GM18909 (cell line): Measurements from ENCODE around the gene ECSIT.

Experiments used
- ATAC-seq: cut with Tn5 transposase; IDR thresholded peaks from one replicate; pipeline ENCODE4 v1.9.1; 2021; ENCODE audit warnings: mild to moderate bottlenecking; ENCODE audit not compliant: unreplicated experiment, poor library complexity

Gene ECSIT

DNA sequence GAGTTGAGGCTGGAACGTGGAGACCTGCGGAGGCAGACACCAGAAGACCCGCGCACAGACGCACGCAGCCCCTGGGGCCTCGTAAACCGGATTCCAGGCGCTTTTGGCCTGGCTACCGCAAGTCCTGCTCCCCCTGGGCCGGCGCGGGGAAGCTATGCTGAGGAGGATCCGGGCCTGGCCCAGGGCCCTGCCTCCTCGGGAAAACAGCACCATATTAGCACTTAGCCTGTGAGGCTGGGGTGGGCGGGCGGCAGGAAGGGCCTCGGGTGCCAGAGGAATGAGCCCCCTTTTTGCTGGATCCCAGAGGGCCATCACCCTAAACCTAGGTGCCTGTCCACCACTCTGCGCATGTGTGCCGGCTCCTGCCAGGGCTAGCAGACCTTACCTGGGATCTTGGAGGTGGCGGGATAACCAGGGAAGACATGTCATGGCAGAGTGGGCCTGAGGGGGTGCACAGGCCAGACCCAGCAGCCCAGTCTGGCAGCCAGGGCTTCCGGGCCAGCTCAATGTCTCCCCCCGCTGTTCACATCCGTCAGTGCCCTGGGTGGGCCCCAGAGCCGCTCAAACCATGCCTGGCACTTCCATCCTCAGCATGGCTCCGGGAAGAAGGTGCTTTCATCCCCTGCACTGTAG, 22.8 kb upstream of the ECSIT start:
- no peak for ATAC-seq

DNA sequence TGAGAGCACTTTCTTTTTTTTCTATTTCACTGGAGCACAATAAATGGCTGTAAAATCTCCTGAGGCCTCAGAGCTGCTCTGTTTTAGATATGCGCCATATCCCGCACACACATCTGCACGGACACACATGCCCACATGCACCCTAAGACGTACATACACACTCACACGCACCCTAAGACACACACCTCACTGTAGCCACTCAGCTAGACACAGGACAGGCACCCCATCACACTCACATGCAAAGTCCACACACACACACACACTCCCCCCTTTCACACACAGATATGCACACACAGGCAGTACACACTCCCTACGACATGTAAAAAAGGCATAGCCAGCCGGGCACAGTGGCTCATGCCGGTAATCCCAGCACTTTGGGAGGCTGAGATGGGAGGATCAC, 21.3 kb upstream of the ECSIT start:
- no peak for ATAC-seq

DNA sequence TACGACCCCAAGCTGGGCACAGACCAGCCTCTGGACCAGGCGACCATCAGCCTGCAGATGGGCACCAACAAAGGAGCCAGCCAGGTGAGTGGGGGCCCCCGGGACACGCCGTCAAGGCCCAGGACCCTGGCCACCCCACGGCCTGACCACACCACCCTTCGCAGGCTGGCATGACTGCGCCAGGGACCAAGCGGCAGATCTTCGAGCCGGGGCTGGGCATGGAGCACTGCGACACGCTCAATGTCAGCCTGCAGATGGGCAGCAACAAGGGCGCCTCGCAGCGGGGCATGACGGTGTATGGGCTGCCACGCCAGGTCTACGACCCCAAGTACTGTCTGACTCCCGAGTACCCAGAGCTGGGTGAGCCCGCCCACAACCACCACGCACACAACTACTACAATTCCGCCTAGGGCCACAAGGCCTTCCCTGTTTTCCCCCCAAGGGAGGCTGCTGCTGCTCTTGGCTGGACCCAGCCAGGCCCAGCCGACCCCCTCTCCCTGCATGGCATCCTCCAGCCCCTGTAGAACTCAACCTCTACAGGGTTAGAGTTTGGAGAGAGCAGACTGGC, 20.5 kb upstream of the ECSIT start:
- ATAC-seq: no peak

DNA sequence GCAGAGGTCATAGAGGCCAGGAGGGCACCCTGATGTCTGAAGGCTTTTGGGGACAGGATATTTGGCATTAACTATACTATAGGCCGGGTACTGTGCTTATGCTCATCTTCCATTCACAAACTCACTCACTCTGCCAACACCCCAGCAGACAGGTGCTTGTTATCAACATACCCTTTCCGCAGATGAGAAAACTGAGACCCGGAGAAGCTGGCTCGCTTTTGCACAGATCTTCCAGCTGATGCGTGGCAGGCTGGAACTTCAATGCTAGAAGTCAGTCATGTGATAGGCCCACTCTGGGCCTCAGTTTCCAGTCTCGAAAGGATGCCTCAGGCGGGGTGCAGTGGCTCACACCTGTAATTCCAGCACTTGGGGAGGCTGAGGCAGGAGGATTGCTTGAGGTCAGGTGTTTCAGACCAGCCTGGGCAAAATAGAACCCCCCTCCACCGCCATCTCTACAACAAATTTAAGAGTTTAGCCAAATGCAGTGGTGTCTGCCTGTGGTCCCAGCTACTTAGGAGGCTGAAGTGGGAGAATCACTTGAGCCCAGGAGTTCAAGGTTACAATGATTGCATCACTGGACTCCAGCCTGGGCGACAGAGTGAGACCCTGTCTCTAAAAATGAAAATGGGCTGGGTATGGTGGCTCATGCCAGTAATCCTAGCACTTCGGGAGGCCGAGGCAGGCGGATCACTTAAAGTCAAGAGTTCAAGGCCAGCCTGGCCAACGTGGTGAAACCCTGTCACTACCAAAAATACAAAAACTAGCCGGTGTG, 19.2 kb upstream of the ECSIT start:
- no peak for ATAC-seq

DNA sequence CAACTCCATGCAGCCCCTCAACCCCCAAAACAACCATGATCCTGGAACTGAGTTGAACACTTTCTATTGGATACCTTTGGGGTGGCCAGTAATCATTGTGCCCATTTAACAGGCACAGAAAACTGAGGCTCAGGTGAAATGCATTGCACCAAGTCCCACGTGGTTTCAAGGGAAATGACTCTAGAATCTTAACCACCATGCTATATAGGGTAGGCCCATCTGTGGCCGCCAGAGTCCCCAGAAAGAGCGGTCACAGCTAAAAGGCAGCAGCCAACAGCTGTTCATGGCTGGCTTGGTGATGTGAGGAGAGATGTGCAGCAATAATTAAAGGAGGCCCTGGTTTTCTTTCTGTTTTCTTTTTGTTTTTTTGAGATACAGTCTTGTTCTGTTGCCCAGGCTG, 12.3 kb upstream of the ECSIT start:
- ATAC-seq: no peak

DNA sequence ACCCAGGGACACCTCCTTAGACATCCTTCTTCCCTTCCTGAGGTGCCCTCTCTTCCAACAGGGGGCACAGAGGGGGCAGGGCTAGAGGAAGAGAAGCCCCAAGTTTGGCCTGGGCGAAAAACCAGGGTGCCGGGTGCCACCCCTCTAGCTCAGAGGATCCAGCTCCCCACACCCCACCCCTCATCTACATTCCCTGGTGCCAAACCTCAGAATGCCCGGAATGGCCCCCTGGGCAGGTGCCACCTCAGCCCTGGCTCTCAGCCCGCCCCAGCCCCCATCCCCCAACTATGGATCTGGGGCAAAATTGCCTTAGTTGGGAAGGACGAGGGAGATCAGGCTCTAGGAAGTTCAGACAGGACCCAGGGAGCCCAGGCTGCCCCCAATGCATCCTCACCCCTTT, 11.7 kb upstream of the ECSIT start:
- no peak for ATAC-seq

DNA sequence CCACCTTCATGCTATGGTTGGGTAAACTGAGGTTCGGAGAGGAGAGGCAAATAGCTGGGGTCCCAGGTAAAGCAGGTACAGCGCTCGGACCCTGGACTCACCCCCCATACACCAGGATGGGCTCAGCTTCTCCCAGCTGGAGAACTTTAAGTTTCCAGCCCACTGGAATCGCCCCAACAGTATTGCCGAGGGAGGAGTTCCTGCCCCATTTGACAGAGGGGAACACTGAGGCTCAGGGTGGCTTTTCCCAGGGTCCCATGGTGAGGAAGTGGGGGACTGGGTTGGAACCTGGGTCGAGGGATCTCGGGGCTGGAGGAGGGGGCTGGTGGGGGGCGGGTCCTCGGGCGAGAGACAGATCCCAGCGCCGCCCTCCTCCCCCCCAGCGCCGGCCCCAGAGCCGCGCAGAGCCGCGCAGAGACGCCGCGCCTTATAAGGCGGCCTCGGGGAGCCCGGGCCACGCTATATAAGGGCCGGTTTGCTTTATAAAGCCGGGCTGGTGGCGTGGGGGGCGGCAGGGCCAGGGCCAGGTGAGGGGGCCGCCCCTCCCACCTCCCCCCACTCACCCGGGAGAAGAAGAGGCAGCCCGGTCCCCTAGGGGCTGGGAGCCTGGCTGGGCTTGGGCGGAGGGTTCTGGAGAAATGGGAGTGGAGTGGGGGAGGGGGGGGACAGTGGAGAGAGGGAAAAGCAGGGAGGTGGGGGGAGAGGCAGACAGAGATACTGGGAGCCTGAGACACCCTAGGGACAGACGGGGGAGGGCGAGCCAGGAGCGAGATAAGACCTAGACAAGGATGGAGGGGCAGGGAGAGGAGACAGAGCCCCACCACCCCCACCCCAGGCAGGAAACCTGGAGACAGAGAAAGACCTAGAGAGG, 10.8 kb upstream of the ECSIT start:
- no peak for ATAC-seq

DNA sequence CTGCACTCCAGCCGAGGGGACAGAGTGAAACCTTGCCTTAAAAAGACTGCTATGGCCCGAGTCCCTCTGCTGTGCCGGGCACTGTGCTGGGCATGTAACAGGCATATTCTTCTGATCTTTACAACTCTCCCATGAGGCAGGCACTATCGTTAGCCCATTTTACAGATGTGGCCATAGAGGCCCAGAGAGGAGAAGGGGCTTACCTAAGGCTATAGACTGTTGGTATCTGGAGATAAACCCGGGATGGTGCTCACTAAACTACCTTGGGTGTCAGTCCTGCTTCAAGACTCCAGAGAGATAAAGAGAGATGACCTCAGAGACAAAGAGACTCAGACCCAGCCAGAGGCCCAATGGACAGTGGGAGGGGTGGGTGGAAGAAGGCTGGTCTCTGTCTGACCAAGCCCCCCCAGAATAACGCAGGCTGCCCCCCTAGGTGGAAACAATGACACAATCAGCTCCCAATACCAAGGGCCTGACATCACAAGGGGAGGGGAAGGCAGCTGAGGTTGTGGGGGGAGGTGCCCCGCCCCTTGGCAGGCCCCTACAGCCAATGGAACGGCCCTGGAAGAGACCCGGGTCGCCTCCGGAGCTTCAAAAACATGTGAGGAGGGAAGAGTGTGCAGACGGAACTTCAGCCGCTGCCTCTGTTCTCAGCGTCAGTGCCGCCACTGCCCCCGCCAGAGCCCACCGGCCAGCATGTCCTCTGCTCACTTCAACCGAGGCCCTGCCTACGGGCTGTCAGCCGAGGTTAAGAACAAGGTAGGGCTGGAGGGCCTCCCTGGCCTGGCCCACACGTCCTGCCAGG, 9.5 kb upstream of the ECSIT start, which contains the start of gene CNN1:
CNN1 (plus strand) TSS at position 620 of the 805 bp plus-strand sequence; CDS start at position 697, 77 bp downstream.
- no peak for ATAC-seq

DNA sequence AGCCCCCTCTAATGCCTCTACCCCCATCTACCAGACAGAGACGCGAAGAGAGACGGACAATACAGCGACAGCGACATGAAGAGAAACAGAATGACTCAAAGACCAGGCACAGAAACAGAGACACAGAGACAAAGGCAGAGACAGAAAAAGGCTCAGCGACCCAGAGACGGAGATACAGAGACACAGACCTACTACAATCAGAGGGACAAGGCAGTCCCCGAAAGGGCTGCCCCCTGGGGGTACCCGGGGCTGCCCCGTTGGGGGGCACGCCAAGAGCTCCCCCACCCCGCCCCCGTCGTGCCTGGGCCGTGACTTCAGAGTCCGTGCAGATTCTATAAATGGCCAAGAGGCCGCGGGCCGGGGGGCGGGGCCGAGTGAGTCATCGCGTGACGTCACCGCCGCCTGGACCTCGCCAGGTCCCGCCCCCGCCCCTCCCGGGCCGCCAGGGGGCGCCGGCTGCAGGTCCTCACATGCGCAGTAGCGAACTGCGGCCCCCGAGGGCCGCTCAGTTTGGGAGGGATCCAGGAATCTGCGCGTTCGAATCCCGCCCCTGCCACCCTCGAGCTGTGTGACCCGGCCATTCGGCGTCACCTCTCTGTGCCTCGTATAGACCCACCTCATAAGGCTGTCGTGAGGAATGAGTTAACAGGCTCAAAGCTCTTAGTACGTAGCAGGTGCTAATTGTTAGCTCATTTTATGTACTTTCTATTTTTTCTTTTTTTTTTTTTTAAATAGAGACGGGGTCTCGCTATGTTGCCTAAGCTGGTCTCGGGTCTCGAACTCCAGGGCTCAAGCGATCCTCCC, 7.1 kb upstream of the ECSIT start:
- ATAC-seq: peak; percentile 42

DNA sequence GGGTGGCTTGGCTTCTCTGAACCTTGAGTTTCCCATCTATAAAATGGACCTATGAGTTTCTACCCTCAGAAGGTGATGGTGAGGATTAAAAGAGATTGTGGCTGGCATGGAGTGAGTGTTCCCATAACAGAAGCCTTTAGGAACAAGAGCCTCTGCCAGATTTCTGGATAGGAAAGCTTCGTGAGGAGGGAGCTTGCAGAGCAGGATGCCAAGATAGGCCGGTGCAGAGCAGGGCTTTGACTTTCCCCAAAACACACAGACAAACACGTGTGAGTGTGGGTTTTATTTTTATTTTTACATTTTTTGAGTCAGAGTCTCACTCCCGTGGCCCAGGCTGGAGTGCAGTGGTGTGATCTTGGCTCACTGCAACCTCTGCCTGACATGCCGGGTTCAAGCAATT, 6.0 kb upstream of the ECSIT start:
- no peak for ATAC-seq

DNA sequence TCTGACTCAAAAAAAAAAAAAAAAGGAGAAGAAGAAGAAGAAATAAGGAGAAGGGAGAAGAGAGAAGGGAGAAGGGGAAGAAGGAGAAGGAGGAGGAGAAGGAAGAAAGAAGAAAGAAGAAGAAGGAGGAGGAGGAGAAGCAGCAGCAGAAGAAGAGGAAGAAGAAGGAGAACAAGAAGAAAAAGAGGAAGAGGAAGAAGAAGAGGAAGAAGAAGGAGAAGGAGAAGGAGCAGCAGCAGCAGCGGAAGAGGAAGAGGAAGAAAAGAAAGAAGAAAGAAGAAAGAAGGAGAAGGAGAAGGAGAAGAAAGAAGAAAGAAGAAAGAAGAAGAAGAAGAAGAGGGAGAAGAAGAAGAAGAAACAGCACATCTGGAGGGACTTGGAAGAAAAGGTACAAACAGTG, 5.6 kb upstream of the ECSIT start:
- ATAC-seq: no peak

DNA sequence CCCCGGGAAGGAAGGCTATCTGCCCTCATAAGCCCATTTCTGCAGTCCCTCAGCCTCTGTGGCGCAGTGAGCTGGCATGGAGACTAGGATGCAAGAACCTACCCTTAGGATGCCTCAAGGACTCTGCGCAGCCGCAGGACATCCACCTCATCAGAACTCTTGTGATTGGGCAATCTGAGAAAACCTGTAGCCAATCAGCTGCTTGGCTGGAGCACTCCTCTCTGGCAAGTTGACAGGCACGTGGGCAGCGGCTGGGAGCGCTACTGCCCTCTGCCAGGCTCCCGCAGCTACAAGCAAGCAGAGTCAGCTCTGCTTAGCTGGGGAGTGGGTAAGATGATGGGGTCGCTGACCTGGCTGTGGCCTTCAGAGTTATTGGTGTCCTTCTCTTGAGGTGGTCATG, 1.5 kb upstream of the ECSIT start:
- no peak for ATAC-seq

DNA sequence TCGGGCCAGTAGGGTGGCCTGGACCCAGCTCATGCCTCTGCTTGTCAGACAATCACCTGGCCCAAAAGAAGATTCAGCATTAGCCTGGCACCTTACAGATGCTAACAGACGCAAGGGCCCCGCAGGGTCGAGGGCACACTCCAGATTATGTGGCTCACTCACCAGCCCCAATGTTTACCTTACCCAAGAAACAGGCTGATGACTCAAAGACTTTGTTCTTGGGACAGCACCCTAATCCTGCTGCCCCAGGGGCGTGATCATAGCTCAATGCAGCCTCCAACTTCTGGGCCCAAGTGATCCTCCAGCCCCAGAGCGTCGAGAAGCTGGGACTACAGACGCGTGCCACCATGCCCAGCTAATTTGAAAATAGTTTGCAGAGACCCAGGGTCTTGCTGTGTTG, 9.8 kb downstream of the ECSIT start:
- ATAC-seq: no peak

DNA sequence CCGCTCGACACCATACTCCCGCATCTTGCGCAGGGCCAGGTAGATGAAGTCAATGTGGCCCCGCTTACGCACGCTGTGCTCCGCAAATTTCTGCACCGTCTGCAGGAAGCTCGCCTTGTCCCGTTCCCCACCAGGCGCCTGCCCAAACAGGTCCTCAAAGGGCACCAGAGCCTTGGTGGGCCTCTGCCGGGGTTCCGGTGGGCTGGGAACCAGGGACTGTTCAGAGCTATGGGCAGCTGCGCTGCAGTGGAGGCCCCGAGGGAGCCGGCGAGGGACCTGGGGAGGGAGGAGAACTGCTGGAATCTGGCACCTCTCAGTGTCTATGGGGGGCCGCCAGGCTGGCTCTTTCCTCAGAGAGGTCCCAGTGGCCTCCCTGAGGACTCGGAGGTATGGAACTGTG, 15.0 kb downstream of the ECSIT start:
- no peak for ATAC-seq

DNA sequence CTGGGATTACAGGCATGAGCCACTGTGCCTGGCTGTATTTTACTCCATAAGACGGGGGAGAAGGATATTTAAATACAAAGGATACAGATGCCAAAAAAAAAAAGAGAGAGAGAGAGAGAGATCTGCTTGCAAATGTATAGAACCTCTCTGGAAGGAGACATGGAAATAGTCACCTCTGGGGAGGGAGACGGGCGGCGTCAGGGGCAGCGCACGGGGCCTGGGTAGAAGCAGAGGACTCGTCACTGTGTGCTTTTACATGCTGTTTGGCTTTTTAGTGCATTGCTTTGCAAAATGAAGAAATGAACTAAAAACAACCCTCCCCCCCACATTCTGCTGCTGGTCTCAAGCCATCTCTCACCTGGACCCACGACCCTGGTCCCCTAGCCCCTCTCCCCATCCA, 18.5 kb downstream of the ECSIT start:
- no peak for ATAC-seq

DNA sequence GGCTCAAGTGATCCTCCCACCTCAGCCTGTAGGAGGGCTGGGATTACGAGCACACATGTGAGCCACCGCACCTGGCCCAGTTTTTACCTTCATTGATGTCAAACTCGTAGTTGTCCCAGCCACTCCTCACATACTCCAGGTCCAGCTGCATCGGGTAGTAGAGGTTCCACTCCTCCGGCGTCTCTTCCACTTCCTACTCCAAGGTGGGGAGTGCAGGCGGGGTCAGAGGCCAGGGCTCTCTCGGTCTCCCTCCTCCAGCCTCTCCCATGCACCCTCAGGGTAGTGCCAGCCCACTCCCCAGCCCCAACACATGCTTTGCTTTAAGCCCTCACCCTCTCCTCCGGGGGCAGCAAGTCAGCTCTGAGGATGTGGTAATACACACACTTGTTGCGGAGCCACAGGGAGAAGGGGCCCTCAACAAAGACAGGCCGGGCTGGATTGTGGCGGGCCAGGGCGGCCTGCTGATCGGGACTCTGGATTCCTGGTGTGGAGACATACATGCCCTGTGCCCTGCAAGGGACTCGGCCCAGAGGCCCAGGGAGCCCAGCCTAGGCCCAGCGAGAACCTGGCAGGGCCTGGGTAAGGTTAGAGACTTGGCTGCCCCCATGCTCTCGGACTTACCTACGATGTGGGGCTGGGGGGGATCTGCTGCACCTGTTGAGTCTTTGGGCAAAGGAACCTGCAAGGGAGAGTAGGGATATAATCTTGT, 21.4 kb downstream of the ECSIT start:
- no peak for ATAC-seq

DNA sequence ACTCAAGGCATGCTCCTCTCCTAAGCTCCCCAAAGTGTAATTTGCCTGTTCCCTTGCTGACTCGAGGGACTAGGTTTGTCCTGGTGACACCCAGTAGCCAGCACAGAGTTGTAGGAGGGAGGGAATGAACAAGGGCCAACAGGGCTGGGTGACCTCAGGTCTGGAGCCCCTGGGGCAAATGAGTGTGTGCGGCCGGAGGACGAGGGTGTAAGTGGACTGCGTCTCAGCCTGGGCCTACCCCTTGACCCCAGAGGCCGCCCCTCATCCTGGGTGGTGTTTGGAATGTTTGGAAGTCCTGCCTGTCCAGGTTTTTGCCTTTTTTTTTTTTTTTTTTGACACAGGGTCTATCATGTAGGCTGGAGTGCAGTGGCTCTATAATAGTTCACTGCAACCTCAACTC, 22.0 kb downstream of the ECSIT start:
- ATAC-seq: no peak

DNA sequence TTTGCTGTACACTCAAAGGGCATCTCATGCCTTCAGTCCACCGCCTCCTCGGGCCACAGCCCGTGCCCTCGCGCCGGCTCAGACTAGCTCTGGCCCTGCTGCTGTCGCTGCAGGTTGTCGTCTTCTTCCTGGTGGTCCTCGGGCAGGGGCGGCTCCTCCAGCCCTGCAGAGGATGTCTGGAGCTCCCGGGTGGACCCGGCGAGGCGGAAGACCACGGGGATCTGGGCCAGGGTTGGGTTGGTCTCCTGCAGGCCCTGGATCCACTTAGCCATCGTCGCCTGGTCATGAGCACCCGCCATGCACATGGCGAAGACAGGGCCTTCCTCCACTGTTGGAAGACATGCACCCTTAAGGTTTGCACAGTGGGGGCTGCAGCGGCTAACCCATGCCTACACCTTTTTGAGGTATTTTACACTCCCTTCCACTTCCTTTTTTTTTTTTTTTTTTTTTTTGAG, 22.8 kb downstream of the ECSIT start:
- ATAC-seq: peak; percentile 30
